ENCODE measurements around the gene MRPL11.
A peak's percentile ranks its signal among the peaks of the same experiment; 100 is the strongest.

Gene MRPL11

GRCh38 chr11:66388780-66389386 lies 49.8 kb downstream of the MRPL11 start:
- H2AFZ ChIP-seq (ENCODE audit: low read depth, low read length): no peak overlapping the region
- no peak overlapping the region for H3K27ac ChIP-seq (ENCODE audit: low read length)
- H3K36me3 ChIP-seq (replicated peaks; ENCODE audit: low read depth, low read length): no peaks in the 10 kb centered on the region
- no peak for TF ChIP-seq EZH2phosphoT487 (IDR thresholded peaks at IDR 0.05; ENCODE audit: low read depth)
- peak; percentile 94 for TF ChIP-seq CTCF (IDR thresholded peaks at IDR 0.05; ENCODE audit: low read depth, low read length)
- 0 out of 2 replicates have a peak, but pooled peaks cover 3% of the 10 kb centered on the region for H3K27me3 ChIP-seq (ENCODE audit: low read depth, low read length)
- H3K4me1 ChIP-seq (ENCODE audit: low read length): peaks cover 8% of the 10 kb centered on the region
- H3K9me3 ChIP-seq (ENCODE audit: insufficient read depth, low read length): no peaks in the 10 kb centered on the region
- no peaks in the 10 kb centered on the region for H3K79me2 ChIP-seq (ENCODE audit: low read length)
- H3K4me2 ChIP-seq (ENCODE audit: low read length): peak overlapping the region; percentile 56
- no peak overlapping the region for H3K9ac ChIP-seq (ENCODE audit: low read length)
- no peak overlapping the region for H3K4me3 ChIP-seq (ENCODE audit: low read length)
- no peaks in the 10 kb centered on the region for H4K20me1 ChIP-seq (ENCODE audit: insufficient read depth, low read length)

- Histone ChIP-seq H3K9me3 (ENCODE audit: insufficient read depth, low read length) (no peaks in the 10 kb centered on the region), H3K9ac (ENCODE audit: low read length) (peak overlapping the region; percentile 47)
- TF ChIP-seq EZH2phosphoT487 (IDR thresholded peaks at IDR 0.05; ENCODE audit: low read depth) (no peak), CTCF (IDR thresholded peaks at IDR 0.05; ENCODE audit: low read depth, low read length) (peak; percentile 98)
Observed at GRCh38 chr11:66386171-66387069, 52.2 kb downstream of the MRPL11 start.

More at GRCh38 chr11:66386171-66387069, 52.2 kb downstream of the MRPL11 start:
- H2AFZ ChIP-seq (ENCODE audit: low read depth, low read length): peak overlapping the region; percentile 96
- 0 out of 2 replicates have a peak, but pooled peaks cover 3% of the 10 kb centered on the region for H3K27me3 ChIP-seq (ENCODE audit: low read depth, low read length)
- H3K36me3 ChIP-seq (replicated peaks; ENCODE audit: low read depth, low read length): no peaks in the 10 kb centered on the region
- H3K79me2 ChIP-seq (ENCODE audit: low read length): no peaks in the 10 kb centered on the region
- peaks cover 8% of the 10 kb centered on the region for H3K4me1 ChIP-seq (ENCODE audit: low read length)
- peak overlapping the region; percentile 74 for H3K4me3 ChIP-seq (ENCODE audit: low read length)
- no peaks in the 10 kb centered on the region for H4K20me1 ChIP-seq (ENCODE audit: insufficient read depth, low read length)
- peak overlapping the region; percentile 90 for H3K4me2 ChIP-seq (ENCODE audit: low read length)
- H3K27ac ChIP-seq (ENCODE audit: low read length): no peak overlapping the region
